Skeletal muscle satellite cell (primary cell): ENCODE data around the gene TNNI2.
"Not testable (repeated sequence)": the region's sequence is repeated elsewhere in the genome, so short reads cannot be mapped to it uniquely, and the experiment has no call there.

ENCODE experiments used
- H3K27me3 ChIP-seq: 2 replicates; pipeline ENCODE4 v1.7.0; 2013; ENCODE audit warnings: low read length; ENCODE audit not compliant: control insufficient read depth, insufficient read depth
- H3K36me3 ChIP-seq: 2 replicates; pipeline ENCODE4 v1.7.0; 2013; ENCODE audit warnings: mild to moderate bottlenecking, control low read depth, low read length; ENCODE audit not compliant: insufficient read depth
- H3K4me1 ChIP-seq: 2 replicates; pipeline ENCODE4 v1.7.0; 2013; ENCODE audit warnings: low read length; ENCODE audit not compliant: control insufficient read depth, insufficient read depth
- H3K4me2 ChIP-seq: 2 replicates; pipeline ENCODE4 v1.7.0; 2013; ENCODE audit warnings: mild to moderate bottlenecking, low read length
- H3K4me3 ChIP-seq: 2 replicates; pipeline ENCODE4 v1.7.0; 2013; ENCODE audit warnings: low read length
- H3K9ac ChIP-seq: 2 replicates; pipeline ENCODE4 v1.7.0; 2013; ENCODE audit warnings: mild to moderate bottlenecking, low read depth, low read length, moderate library complexity
- H3K9me3 ChIP-seq: replicated peaks from 2 replicates; pipeline ENCODE4 v1.7.0; 2013; ENCODE audit warnings: mild to moderate bottlenecking, control low read depth, low read length

Gene TNNI2

DNA sequence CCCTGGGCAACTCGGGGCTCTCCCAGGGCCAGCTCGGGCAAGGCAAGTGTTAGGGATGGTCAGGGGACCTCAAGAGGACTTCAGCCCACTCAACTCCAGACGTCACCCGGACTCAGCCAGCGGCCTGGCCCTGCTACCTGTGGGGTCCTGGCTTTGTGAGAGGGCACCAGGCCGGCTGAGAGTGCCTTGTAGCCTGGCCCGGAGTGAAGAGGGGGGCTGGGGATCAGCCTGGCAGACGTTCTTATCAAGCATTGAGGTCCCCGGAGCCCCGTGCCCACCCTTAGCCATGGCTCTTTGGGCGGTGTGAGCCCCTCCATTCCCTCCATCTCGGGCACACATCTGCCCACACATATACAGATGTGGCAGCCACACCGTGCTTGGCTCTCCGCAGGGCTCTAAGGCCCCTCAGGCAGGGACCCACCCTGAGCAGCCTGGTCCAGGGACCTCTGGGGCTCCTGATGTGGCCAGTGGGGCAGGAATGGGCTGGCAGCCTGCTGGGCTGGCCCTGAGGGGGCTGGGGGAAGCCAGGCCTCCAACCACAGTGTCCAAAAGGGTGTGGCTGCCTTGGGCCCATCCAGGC is 29.4 kb downstream of the TNNI2 start:
- Histone ChIP-seq H3K4me1 (peaks cover 69% of the 10 kb centered on the region), H3K9ac (peak overlapping the region; percentile 88), H3K36me3 (no peaks in the 10 kb centered on the region), H3K27me3 (no peaks in the 10 kb centered on the region), H3K4me3 (peak overlapping the region; percentile 94), H3K9me3 (no peaks in the 10 kb centered on the region), H3K4me2 (peak overlapping the region; percentile 89)

DNA sequence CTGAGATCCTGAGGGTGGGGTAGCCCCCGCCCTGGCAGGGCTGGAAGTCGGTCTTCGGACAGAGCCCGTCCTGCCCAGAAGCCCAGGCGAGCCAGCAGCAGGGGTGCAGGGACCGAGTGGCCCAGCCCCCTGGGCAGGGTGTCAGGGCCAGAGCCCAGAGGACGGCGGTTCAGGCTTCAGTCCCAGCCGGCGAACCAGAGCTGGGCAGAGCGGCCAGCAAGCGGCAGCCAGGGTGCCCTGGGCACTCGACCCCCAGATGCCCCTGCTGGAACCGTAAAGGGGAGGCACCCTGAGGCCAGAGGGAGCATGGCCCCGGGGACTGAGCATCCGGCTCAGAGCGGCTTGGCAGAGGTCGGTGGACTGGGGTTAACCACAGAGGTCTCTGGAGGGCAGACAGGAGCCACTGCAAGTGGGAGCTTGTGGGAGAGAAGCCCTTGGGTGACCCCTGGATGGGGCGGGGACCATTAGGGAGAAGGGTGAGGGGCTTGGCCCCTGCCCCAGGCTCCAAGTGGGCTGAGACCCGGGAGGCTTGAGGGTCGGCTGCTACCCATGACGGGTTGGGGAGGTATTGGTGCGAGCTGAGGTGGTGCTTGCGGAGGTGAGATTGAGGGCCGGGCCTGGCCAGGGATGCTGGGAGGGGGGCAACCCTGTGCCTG is 30.0 kb downstream of the TNNI2 start:
- no peaks in the 10 kb centered on the region for H3K36me3 ChIP-seq
- H3K27me3 ChIP-seq = no peaks in the 10 kb centered on the region
- peak overlapping the region; percentile 88 for H3K9ac ChIP-seq
- peak overlapping the region; percentile 89 for H3K4me2 ChIP-seq
- H3K9me3 ChIP-seq = no peaks in the 10 kb centered on the region
- peak overlapping the region; percentile 94 for H3K4me3 ChIP-seq
- H3K4me1 ChIP-seq = peaks cover 66% of the 10 kb centered on the region

- Histone ChIP-seq H3K36me3 (no peaks in the 10 kb centered on the region), H3K4me2 (peak overlapping the region; percentile 89), H3K4me1 (peaks cover 61% of the 10 kb centered on the region), H3K27me3 (no peaks in the 10 kb centered on the region), H3K4me3 (peak overlapping the region; percentile 94), H3K9me3 (no peaks in the 10 kb centered on the region), H3K9ac (peak overlapping the region; percentile 88)
Measured at GRCh38 chr11:1869427-1870325, 30.9 kb downstream of the TNNI2 start.

GRCh38 chr11:1870326-1870696 is 31.5 kb downstream of the TNNI2 start:
- Histone ChIP-seq H3K4me1 (peaks cover 61% of the 10 kb centered on the region), H3K4me3 (peak overlapping the region; percentile 94), H3K27me3 (no peaks in the 10 kb centered on the region), H3K9ac (peak overlapping the region; percentile 88), H3K4me2 (peak overlapping the region; percentile 89), H3K36me3 (peaks cover 2% of the 10 kb centered on the region), H3K9me3 (no peaks in the 10 kb centered on the region)

DNA sequence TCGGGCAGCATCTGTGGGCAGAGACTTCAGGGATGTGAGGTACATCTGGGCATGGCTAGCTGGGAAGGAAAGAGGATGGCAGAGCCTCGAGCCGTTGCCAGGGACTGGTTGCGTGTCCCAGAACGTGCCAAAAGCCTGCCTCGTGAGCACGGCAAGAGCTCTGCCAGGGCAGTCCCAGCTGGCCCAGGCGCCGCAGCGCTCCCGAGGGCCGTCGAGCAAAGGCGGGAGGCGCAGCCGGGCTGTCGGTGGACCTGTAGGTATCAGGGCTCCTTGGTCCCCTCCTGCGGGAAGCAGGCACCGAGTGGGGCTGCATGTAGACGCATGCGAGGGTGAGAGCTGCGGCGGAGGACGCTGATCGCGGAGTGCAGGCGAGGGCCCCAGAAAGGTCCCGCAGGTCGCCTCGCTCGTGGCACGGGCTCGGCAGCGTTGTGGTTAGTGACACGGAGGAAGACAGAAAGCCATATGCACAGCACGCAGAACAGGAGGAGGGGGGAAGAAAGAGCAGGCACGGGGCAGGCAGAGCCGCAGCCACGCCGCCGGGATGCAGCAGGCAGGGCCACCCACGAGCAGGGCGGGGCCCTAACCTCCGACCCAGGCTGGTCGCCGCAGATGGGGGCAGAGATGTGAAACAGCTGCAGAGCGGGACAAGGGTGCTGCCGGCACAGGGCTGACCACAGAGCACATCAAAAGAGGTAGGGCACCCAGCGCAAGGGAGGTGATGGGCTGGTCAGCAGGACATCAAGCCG is 32.1 kb downstream of the TNNI2 start:
- H3K4me2 ChIP-seq = peak overlapping the region; percentile 89
- peaks cover 5% of the 10 kb centered on the region for H3K36me3 ChIP-seq
- peaks cover 61% of the 10 kb centered on the region for H3K4me1 ChIP-seq
- H3K27me3 ChIP-seq = no peaks in the 10 kb centered on the region
- H3K9ac ChIP-seq = peak overlapping the region; percentile 88
- no peaks in the 10 kb centered on the region for H3K9me3 ChIP-seq
- H3K4me3 ChIP-seq = peak overlapping the region; percentile 94

- H3K27me3 ChIP-seq = no peaks in the 10 kb centered on the region
- peak overlapping the region; percentile 89 for H3K4me2 ChIP-seq
- H3K4me3 ChIP-seq = peak overlapping the region; percentile 94
- peaks cover 63% of the 10 kb centered on the region for H3K4me1 ChIP-seq
- H3K9ac ChIP-seq = peak overlapping the region; percentile 88
- peaks cover 5% of the 10 kb centered on the region for H3K36me3 ChIP-seq
- H3K9me3 ChIP-seq = no peaks in the 10 kb centered on the region
Measured at GRCh38 chr11:1871531-1871930, 32.8 kb downstream of the TNNI2 start.

DNA sequence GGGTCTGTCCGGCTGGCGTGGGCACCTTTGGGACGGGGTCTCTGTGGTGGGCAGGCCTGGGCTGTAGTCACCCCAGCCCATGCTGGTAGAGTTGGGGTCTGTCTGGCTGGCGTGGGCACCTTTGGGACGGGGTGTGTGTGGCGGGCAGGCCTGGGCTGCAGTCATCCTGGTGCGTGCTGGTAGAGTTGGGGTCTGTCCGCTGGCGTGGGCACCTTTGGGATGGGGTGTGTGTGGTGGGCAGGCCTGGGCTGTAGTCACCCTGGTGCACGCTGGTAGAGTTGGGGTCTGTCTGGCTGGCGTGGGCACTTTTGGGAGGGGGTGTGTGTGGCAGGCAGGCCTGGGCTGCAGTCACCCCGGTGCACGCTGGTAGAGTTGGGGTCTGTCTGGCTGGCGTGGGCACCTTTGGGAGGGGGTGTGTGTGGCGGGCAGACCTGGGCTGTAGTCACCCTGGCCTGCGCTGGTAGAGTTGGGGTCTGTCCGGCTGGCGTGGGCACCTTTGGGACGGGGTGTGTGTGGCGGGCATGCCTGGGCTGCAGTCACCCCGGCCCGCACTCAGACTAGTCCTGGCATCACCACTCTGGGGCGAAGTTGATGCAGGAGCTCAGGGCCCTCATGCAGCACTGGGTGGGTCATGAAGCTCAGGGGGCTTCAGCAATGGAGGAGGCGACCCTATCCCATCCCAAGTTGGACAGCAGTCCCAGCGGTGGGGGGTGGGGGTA is 33.6 kb downstream of the TNNI2 start:
- H3K4me2 ChIP-seq = peak overlapping the region; percentile 89
- H3K4me1 ChIP-seq = peaks cover 63% of the 10 kb centered on the region
- peak overlapping the region; percentile 88 for H3K9ac ChIP-seq

GRCh38 chr11:1873048-1873812 is 34.4 kb downstream of the TNNI2 start:
- Histone ChIP-seq H3K4me3 (peak overlapping the region; percentile 94), H3K4me2 (peak overlapping the region; percentile 89), H3K9ac (peak overlapping the region; percentile 88), H3K4me1 (peaks cover 64% of the 10 kb centered on the region), H3K36me3 (peaks cover 5% of the 10 kb centered on the region), H3K9me3 (no peaks in the 10 kb centered on the region), H3K27me3 (no peaks in the 10 kb centered on the region)

More for the DNA sequence above, 33.6 kb downstream of the TNNI2 start:
- Histone ChIP-seq H3K27me3 (no peaks in the 10 kb centered on the region), H3K9me3 (no peaks in the 10 kb centered on the region), H3K36me3 (peaks cover 5% of the 10 kb centered on the region), H3K4me3 (peak overlapping the region; percentile 94)

GRCh38 chr11:1873813-1874150 is 35.0 kb downstream of the TNNI2 start:
- Histone ChIP-seq H3K4me3 (peak overlapping the region; percentile 94), H3K4me1 (peaks cover 64% of the 10 kb centered on the region), H3K9ac (peak overlapping the region; percentile 88), H3K4me2 (peak overlapping the region; percentile 89)
- not testable (repeated sequence) for H3K27me3 ChIP-seq, H3K36me3 ChIP-seq, H3K9me3 ChIP-seq

DNA sequence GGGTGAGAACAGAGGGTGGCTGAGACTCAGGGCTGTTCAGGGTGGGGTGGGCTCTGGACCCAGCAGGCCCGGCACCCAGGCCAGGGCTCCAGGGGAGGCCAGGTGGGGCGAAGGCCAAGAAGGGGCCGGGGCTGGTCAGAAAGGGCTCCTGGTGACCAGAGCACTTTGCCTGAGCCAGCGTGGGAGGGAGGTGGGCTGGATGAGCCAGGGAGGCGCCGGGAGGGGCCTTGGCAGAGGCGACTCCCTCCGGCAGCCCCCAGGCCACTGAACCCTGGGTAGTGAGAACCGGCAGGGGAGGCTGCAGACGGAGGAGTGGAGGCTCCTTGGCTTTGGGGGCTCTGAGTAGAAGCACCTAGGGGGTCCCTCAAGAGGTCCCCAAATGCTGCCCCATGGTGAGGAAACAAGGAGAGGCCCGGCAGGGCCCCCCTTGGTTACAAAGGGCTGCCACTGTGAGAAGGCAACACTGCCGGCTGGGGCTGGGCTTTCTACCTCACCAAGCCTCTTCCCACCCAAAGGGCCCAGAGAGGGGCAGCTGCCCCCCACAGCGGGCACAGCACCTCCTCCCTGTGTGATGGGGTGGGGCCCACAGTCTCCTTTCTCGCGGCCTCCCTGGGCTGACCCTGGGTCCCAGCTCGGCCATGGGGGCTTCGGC is 35.8 kb downstream of the TNNI2 start:
- peak overlapping the region; percentile 59 for H3K4me3 ChIP-seq
- peak overlapping the region; percentile 79 for H3K4me2 ChIP-seq
- peaks cover 64% of the 10 kb centered on the region for H3K4me1 ChIP-seq
- peak overlapping the region; percentile 62 for H3K9ac ChIP-seq
- not testable (repeated sequence) for H3K9me3 ChIP-seq, H3K27me3 ChIP-seq, H3K36me3 ChIP-seq
